ENCODE data around the gene CNTNAP2.

- TF ChIP-seq CTCF (IDR thresholded peaks at IDR 0.05) (no peak), EP300 (IDR thresholded peaks at IDR 0.05) (no peak), POLR2A (IDR thresholded peaks at IDR 0.05) (no peak)
These were observed 1028.6 kb downstream of the CNTNAP2 start for GRCh38 chr7:147145194-147145593.
